Stimulated activated CD4-positive, alpha-beta T cell treated with anti-CD3 and anti-CD28 coated beads, Interleukin-4, amount 100 ng/mL, for 48 hours (primary cell): Measurements from ENCODE around the gene DPP10.
A peak's percentile ranks its signal among the peaks of the same experiment; 100 is the strongest.
"Not testable (repeated sequence)": the region's sequence is repeated elsewhere in the genome, so short reads cannot be mapped to it uniquely, and the experiment has no call there.

Experiments used
- DNase-seq, 2 donors: peaks; one replicate each; pipeline ENCODE4 v3.0.0-alpha.2; 2020; ENCODE audit warnings: low read depth in 2 of 2

DPP10 gene

GRCh38 chr2:114507744-114508143, 65.3 kb downstream of the DPP10 start:
- DNase-seq = no peak

DNA sequence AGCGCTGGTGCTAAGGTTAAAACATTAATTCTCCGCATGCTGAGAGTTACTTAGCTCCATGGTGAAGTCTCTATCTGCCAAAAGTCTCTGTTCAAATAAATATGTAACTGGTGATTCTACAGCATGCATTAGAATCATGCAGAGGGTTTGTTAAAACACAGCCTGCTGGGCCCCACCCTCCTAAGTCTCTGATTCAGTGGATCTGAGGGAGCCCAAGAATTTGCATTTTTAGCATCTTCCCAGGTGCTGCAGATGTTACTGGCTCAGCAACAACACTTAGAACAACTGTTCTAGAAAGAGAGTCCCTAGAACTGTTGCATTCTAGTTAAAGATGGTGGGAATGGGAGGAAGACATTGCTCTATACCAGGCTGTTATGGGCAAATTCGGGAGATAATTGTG, 73.4 kb downstream of the DPP10 start:
- DNase-seq = no peak

DNA sequence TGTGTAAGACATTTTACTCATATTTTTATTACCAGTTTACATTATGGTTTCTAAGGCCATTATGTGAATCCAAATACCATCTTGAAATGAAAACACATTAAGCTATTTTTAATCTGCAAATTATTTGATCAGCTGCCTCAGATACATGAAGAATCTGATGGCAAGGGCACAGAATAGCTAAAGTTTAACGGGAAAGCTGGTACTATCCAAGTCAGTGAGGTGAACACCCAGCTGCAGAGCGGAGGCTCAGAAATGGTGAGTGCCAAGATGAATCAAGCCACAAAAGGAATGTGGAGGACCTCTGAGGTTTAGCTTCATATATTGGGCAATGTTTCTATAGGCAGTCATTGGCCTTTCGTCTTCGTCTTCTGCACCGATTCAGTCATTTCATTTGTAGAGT, 75.1 kb downstream of the DPP10 start:
- no peak for DNase-seq

DNA sequence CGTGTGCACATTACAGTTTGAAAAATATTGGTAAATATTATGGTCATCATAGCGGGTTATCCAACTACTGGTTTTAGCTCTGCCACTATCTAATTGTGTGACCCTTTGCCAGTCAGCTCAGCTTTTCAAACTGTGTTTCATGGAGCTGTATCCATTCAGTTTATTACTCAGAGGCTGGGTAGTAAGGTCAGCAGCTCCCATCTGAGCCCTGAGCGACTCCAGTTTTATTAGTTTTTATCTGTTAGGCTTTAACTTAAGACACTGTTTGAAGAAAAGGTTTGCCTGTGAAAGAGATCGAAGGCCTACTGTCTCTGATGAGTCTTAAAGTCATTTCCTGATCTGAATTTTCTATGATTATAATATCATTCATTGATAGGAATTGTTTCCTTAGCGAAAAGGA, 76.3 kb downstream of the DPP10 start:
- no peak for DNase-seq

DNA sequence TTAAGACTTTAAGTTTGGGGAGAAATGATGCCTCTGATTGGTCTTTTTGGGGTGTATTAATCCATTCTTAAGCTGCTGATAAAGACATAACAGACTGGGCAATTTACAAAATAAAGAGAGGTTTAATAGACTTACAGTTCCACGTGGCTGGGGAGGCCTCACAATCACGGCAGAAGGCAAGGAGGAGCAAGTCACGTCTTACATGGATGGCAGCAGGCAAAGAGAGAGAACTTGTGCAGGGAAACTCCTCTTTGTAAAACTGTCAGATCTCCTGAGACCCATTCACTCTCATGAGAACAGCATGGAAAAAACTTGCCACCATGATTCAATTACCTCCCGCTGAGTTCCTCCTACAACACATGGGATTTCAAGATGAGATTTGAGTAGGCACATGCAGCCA, 80.2 kb downstream of the DPP10 start:
- not testable (repeated sequence) for DNase-seq

DNA sequence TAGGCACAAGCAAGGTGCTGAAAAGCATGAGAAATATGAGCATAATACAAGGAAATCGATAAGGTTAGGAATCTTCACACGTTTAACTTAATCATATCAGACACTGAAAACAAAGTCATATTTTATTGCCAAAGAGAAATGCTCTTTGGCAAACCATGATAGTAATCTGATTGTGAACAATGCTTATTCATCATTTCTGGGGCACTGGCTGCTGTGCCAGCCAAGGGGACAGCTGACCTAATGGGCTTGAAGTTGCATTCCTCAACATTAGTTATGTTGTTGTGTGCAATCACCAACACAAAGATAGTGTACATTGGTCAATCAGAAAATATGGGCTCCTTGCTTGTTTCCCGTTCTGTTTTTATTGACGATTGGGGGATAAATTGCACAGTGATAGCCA, 83.5 kb downstream of the DPP10 start:
- no peak for DNase-seq

GRCh38 chr2:114526841-114527240, 84.4 kb downstream of the DPP10 start:
- no peak for DNase-seq

DNA sequence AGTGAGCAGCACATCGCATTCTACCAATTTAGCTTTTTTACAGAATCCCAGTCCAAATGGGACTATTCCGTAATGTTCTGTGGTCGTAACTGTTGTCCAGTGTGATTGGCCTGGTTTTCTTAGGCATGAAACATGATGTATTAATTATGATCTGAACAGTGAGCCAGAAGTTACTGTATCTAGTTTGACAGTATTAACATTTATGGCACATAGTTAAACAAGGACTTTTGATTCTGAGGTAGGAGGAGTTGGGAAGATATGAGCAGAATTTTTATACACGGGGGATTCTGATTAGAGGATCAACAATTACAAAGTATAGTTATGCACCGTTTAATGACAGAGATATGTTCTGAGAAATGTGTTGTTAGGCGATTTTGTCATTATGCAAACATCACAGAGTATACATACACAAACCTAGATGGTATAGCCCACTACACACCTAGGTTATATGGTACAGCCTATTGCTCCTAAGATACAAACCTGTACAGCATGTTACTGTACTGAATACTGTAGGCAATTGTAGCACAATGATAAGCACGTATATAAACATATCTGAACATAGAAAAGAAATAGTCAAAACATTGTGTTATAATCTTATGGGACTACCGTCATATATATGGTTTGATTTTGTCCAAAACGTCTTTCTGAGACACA, 85.0 kb downstream of the DPP10 start:
- DNase-seq = no peak

DNA sequence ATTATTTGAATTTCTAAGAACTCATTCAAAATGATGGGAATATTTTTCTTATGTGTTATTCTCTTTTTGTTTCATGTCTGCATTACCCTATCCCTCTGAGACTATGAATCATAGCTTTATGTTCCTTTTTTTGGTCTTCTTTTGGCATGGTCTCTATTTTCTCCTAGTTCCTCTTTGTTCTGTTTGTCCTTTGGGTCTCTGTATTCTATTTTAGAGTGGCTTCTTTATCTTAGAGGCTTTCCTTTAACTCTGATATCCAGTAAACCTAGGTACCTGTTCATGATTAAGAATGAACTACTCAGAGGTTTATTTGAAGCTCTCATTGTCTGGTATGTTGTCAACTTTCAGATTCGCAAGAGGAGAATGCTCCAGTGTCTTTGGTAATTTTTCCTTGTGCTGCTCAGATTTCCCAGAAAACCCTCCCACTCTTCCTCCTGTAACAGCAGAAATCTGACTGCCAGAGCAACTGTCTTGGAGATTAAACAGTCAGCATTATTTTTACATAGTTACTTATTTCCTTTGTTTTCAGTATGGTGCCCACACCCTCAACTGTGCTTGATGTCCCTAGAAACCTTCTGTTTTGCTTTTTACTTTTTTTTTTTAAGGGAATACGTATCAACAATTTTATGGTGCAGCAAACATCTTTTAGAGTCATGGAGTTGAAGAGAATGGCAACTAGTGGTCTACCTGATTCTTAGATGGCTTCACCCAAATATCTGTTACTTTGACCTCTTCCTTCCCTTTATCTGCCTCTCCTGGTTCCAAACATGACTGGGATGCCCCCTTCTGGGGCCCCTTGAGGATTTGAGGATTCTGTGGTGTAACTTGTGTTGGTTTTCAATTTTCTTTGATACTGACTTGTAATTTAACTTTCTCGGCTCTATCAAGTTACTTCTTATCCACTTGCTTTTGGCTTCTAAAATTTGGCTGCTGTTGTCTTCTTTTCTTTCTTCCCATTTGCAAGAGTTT, 92.0 kb downstream of the DPP10 start:
- no peak for DNase-seq

DNA sequence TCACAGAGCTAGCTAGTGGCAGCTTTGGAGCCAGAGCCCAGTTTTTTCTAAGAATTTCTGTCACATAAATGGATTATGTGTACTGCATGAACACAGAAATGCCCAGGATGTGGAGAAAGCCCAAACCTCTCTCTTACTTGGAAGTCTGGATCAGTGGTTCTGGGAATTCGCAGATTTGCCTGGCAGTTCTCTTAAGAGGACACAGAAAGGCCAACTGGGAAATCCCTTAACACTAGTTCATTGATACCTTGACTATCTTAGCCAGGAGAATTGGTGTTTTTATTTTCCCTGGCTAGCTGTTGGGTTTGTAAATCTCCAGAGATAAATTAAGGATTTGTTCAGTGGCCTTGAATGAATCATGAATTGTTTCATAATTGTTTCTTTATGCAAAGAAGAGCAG, 95.3 kb downstream of the DPP10 start:
- DNase-seq = no peak

- DNase-seq = no peak
Measured at GRCh38 chr2:114542695-114543094, 100.3 kb downstream of the DPP10 start.

DNA sequence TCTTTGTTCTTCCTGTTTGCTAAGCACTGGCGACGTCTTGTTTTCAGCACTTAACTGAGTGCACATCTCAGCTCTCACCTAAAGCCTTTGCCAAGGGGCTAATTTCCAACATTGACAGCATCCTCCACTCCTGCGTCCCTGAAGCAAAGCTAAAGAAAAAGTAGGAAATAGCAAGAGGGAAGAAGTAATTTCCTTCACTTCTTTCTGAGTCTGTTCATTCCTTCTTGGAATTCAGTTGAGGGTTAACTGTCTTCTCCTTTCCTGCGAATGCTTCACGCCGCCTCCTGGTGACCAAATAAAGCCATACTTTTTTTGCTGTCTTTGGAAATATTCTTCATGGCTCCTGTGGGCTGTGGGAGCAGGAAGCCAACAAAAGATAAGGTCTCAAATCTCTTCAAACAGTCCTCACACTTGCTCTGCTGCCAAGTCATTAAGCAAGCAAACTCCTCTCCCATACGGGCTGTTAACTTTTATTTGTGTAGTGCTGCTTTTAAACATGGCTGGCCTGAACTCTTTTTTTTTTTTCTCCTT, 100.9 kb downstream of the DPP10 start:
- no peak for DNase-seq

DNA sequence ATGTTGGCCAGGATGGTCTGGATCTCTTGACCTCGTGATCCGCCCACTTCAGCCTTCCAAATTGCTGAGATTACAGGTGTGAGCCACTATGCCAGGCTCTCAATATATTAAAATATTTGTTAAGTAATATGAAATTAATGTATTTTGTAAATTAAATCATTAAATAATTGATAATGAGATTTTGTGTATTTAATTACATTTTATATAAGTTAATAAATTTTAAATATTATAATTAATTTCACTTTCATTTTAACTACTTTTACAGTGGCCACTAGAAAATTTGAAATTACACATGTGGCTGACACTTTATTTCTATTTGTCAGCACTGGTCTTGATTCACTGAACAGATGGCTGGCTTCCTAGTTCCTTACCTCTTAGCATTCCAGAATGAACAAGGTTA, 102.6 kb downstream of the DPP10 start:
- DNase-seq = no peak

GRCh38 chr2:114546531-114546930, 104.1 kb downstream of the DPP10 start:
- no peak for DNase-seq

DNA sequence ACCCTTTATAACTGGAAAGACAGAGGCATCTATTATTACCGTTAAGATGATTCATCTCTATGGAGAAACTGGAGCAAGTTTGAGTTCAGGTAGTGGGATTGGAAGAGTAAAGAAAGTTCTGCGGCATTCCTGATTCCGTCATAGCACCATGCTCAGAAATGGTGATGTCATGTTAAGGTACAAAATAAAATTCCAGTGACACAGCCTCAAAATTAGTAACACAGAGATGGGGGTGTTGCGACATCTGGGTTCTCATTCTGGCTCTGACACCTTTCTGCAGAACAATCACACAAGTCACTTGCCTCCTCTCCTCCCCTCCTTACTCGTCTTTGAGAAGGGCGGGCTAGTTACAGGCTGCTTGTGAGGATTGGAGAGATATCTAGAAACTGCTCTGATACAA, 105.7 kb downstream of the DPP10 start:
- no peak for DNase-seq

GRCh38 chr2:114550364-114550763, 107.9 kb downstream of the DPP10 start:
- DNase-seq = no peak

- DNase-seq = peak; percentile 1 to 5
Measured at GRCh38 chr2:114550895-114551793, 108.7 kb downstream of the DPP10 start.

DNA sequence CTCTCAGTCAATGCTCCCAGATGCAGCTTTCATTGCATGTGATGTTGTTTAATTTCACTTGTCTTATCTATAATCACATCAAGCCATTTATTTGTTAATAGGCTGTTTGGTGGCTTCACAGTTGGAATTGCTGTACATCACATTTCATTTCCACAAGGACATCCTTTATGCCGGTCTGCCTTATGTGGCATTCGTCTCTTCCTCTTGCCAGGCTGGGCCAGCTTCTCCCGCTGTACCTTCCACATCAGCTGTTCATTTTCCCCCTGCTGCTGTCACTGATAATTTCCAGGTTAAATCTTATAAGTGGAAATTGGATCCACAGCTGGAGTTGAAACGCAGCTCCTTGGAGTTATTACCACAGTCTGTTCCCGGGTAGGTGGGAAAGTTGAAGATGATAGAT, 110.6 kb downstream of the DPP10 start:
- DNase-seq = no peak

DNA sequence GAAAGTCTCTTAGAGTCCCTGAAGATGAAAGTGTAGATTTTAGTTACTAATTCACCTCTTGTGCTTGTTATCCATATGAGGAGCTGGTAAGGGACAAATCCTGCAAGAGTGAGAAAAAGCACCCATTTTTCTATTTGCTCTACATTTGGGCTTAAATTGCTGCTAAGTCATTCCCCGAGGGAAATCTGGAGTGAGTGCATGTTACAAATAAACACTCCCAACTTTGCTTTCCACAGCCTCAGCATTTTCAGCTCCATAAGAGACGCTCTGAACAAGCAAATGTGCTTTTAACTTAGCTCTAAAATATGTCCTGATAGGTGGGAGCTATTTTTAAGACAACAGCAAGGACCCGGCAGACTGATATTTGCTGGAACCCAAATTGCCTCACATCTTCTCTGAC, 126.7 kb downstream of the DPP10 start:
- DNase-seq = no peak

DNA sequence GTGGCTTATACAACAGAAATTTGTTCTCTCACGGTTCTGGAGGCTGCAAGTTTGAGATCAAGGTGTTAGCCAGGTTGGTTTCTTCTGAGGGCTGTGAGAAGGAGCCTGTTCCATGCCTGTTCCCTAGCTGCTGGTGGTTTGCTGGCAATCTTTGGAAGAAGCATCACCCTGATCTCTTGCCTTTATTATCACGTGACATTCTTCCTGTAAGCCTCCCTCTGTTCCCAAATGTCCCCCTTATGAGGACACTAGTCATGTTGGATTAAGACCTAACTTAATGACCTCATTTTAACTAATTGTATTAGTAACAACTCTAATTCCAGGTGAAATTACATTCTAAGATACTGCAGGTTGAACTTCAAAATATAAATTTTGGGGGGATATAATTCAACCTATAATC, 135.2 kb downstream of the DPP10 start:
- DNase-seq = no peak

GRCh38 chr2:114579542-114579941, 137.1 kb downstream of the DPP10 start:
- DNase-seq = no peak

DNA sequence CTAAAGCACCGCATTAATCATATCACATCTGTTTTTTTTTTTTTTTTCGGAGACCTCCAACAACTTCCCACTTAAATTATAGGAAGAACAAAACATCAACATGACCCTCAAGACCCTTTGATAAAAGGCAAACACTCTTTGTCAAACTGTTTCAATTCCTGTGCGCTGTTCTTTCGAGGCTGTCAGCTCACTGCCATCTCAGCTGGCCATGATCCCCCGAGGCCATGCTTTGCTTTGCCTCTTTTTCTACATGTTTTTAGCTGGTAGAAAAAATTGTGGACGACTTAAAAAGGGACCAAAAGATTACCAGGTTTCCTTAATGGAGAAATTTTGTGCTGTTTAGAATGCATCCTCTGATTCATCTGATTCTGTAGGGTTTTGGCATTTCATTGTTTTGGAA, 138.2 kb downstream of the DPP10 start:
- no peak for DNase-seq
